ENCODE results near the gene HTR3B.

GRCh38 chr11:113862435-113862834 is 42.2 kb upstream of the HTR3B start:
- no peak for TF ChIP-seq EZH2 (IDR thresholded peaks at IDR 0.05)
- no peak for TF ChIP-seq CTCF (IDR thresholded peaks at IDR 0.05)

Data from neural progenitor cell (in vitro differentiated cells).